HG02943 (cell line): Measurements from ENCODE around the gene GPR52.

Source experiments
- ATAC-seq: cut with Tn5 transposase; IDR thresholded peaks from one replicate; pipeline ENCODE4 v1.9.1; 2021; ENCODE audit warnings: mild to moderate bottlenecking, low read depth, moderate library complexity; ENCODE audit not compliant: unreplicated experiment

Gene GPR52

GRCh38 chr1:174465855-174466254 lies 18.1 kb downstream of the GPR52 start:
- ATAC-seq = no peak

GRCh38 chr1:174466607-174467006 lies 18.8 kb downstream of the GPR52 start:
- ATAC-seq = no peak

GRCh38 chr1:174469052-174469451 lies 21.3 kb downstream of the GPR52 start:
- ATAC-seq = no peak

- ATAC-seq = no peak
Observed at GRCh38 chr1:174469687-174470086, 21.9 kb downstream of the GPR52 start.

GRCh38 chr1:174479281-174479680 lies 31.5 kb downstream of the GPR52 start:
- no peak for ATAC-seq

- ATAC-seq = no peak
Observed at GRCh38 chr1:174480324-174480723, 32.6 kb downstream of the GPR52 start.

GRCh38 chr1:174491606-174492005 lies 43.8 kb downstream of the GPR52 start:
- no peak for ATAC-seq

GRCh38 chr1:174497478-174497877 lies 49.7 kb downstream of the GPR52 start:
- ATAC-seq = no peak
